ENCODE results near the gene DUSP3.

Gene DUSP3

GRCh38 chr17:43769426-43769825, 9.4 kb downstream of the DUSP3 start:
- DNase-seq (ENCODE audit: low read depth in 2 of 2, low spot score in 1 of 2) = no peak

DNA sequence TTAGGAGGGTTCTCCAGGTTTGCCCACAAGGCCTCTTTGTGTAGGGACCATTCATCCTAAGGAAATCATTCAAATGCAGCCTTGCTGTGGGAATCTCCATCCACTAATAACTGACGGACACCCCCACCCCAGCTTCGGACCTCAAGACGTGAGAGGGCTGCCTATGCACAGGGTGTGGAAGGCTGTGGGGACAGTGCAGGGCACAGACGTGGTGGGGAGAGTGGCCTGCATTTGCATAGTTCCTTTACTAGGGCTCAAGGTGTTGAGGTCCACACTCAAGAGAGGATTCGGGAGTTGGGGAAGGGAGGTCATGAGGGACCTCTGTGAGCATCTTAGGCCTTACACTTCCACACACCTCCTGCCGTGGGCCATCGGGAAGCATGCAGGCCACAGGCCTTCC, 9.8 kb downstream of the DUSP3 start:
- no peak for DNase-seq (ENCODE audit: low read depth in 2 of 2, low spot score in 1 of 2)

- DNase-seq (ENCODE audit: low read depth in 2 of 2, low spot score in 1 of 2) = no peak
These were observed 10.4 kb downstream of the DUSP3 start for GRCh38 chr17:43768382-43768781.

DNA sequence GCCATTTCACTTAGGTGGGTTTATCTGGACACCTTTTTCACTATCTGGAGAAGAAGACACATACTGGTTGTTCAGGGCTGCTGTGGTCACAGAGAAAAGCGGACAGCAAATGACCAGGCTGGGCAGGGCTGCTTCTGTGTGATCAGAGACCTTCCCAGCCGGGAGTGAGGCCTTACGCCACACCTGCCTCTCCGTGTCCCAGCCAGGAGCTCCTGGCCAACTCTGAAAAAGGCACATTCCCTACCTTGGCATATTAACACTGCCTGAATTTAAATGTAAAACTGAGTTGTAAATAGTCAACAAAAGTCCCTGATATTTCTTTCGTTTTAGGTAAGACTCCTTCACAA, 11.1 kb downstream of the DUSP3 start:
- DNase-seq (ENCODE audit: low read depth in 2 of 2, low spot score in 1 of 2) = no peak

DNA sequence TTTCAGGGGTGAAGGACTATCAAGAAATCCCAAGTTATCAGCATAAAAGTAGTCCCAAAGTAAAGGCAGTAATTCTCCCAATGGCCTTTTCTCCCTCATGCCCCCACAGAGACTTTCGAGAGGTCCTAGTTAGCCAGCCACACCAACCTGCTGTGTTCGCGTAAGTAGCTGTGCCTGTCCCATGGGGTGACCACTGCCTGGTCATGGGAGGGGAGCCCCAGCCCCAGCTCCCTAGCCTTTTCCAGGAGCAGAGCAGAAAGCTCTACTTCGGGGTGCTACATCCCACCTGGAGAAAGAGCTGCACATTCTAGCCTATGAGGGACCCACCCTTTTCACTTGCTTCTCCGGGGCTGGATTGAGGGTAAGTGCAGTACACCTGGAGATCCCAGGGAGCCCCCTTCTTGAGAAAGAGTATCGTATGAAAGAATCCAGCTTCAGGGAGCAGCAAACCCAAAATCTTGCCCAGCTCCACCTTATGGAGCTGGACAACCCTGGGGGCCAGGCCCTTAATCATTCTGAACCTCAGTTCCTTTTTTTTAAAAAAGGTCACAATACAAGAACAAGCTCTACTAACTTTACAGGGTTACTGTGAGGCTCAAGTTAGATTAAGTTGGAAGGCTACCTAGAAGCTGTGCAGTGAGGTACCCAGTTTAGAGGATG, 11.6 kb downstream of the DUSP3 start:
- no peak for DNase-seq (ENCODE audit: low read depth in 2 of 2, low spot score in 1 of 2)

DNA sequence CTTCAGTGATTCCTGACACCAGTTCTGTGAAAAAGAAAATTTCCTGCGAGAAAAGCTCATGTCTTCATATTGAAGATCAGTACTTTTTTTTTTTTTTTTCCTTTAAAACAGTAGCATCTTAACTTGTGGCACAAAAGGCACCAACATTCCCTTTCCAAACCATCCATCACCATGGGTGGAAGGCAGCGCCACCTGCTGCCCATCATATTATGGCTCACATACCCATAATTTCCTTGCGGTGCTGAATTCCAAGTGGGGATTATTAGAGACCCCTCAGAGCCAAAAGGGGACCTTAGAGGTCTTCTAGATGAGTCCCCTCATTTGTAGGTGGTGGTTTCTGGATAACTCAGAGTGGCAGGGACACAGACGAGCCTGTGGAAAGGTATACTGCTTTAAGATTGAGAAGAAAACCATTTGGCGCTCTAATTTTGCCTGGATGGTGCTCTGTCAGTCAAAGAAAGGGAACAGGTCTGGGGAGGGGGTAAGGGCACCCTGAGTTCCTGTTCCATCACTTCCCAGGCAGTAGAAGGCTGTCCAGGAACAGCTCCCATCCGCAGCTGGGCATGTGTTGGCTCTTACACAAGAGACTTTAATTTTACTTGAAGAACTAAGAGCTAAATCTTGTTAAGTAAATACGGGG, 12.2 kb downstream of the DUSP3 start:
- DNase-seq (ENCODE audit: low read depth in 2 of 2, low spot score in 1 of 2) = peak in 1 of 2 donors; percentile 14

GRCh38 chr17:43760254-43760852, 18.4 kb downstream of the DUSP3 start:
- DNase-seq (ENCODE audit: low read depth in 2 of 2, low spot score in 1 of 2) = peak; percentile 70 to 71

- no peak for DNase-seq (ENCODE audit: low read depth in 2 of 2, low spot score in 1 of 2)
These were observed 18.9 kb downstream of the DUSP3 start for GRCh38 chr17:43759836-43760235.

GRCh38 chr17:43758497-43759174, 20.1 kb downstream of the DUSP3 start, which contains the start of gene SOST:
SOST (minus strand) TSS chr17:43758791; CDS start chr17:43758741, 50 bp downstream.
- no peak for DNase-seq (ENCODE audit: low read depth in 2 of 2, low spot score in 1 of 2)

DNA sequence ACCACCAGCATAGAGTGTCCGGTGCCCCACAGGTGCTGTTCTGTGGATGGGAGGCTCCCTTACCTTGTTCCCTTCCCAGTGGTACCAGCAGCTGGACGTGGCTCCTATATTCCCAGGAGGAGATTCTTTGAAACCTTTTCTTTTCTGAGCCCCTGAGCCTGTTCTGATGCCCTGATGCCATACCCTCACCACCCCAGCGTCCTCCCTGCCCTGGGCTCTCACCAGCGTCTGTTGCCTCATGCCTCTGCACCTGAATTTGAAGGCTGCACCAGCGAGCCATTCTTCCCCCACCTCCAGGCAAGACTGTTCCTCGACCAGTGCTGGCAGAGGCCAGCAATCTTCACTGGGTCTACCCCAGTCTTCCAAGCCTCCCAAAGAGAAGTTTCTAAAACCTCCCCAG, 20.7 kb downstream of the DUSP3 start:
- DNase-seq (ENCODE audit: low read depth in 2 of 2, low spot score in 1 of 2) = no peak

- DNase-seq (ENCODE audit: low read depth in 2 of 2, low spot score in 1 of 2) = no peak
These were observed 21.6 kb downstream of the DUSP3 start for GRCh38 chr17:43757171-43757660.

- DNase-seq (ENCODE audit: low read depth in 2 of 2, low spot score in 1 of 2) = no peak
These were observed 22.6 kb downstream of the DUSP3 start for GRCh38 chr17:43756201-43756600.

DNA sequence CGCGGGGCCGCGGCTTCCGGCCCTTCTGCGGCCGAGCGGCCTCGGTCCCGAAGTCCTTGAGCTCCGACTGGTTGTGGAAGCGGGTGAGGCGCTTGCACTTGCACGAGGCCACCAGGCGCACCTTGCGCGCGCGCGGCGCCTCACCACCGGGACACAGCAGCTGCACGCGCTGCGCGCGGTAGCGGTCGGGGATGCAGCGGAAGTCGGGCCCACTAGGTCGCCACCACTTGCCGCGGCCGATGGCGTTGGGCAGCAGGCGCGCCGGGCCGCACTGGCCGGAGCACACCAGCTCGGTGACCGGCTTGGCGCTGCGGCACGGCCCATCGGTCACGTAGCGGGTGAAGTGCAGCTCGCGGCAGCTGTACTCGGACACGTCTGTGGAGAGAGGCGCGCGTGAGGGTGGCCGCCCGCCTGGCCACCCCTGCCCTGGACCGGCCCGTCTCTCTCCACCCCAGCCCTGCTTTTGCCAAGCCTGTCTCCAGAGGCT, 23.3 kb downstream of the DUSP3 start:
- no peak for DNase-seq (ENCODE audit: low read depth in 2 of 2, low spot score in 1 of 2)

GRCh38 chr17:43754947-43755346, 23.8 kb downstream of the DUSP3 start:
- DNase-seq (ENCODE audit: low read depth in 2 of 2, low spot score in 1 of 2) = no peak

DNA sequence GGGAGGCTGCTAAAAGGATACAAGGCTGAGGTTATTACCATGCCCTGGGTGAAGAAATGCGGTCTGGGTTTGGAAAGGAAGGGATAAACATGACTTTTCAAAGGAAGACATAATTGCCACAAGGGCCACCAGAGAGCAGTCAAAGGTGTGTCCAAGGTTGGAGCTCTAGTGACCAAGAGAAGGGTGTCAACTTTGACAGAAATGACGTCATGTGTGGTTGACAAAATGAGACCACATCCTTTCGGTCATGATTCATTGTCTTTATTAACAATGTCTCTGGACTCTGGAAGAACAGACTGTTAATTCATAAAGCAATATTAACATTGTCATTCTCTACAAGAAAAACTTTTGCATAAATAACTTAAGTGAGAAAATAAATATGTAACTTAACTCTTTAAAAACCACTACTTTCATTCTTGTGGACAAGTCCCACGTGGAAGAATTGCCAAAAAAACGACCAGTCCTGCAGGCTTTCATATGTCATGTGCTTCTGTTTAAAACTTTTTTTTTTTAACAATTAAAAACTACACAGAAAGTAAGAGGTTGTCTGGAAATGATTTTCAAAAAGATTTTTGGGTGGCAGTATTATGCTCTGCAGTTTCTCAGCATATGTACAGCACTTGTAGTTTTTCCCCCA, 25.2 kb downstream of the DUSP3 start:
- DNase-seq (ENCODE audit: low read depth in 2 of 2, low spot score in 1 of 2) = no peak

GRCh38 chr17:43750153-43750552, 28.6 kb downstream of the DUSP3 start:
- DNase-seq (ENCODE audit: low read depth in 2 of 2, low spot score in 1 of 2) = no peak

DNA sequence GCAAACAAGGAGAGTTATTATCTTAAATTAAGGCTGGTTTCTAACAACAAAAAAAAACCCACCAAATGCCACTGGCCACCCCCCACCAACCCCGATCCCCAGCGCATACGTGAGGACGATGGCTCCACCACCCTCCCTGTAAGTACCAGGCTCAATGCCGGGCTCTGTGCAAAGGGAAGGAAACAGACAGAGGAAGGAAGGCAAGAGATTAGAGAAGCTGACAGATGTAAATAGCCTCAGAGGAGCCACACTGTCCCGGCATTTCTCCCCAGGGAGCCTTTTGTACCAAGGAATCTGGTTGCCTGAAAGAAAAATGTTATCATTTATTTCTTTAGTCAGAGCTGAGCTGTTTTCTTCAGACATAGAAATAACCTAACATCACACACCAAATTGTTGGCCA, 33.2 kb downstream of the DUSP3 start:
- no peak for DNase-seq (ENCODE audit: low read depth in 2 of 2, low spot score in 1 of 2)

- no peak for DNase-seq (ENCODE audit: low read depth in 2 of 2, low spot score in 1 of 2)
These were observed 37.1 kb downstream of the DUSP3 start for GRCh38 chr17:43741636-43742035.

DNA sequence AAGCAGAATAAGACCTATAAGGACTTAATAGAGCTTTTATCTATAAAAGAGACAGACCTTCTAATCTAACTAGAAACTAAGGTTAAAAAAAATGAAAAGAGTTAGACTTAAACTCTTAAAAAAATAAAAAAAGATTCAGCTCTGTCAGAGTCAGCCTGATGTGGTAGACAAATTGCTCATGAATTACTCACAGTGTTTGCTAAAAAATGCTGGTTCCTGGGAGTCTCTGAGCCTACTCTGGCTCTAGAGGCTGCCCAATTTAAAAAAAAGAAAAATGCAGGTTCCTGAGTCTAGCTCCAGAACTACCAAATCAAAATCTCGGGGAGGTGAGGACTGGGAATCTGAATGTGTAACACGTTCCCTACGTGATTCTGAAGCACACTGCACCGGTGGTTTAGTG, 38.2 kb downstream of the DUSP3 start:
- no peak for DNase-seq (ENCODE audit: low read depth in 2 of 2, low spot score in 1 of 2)

DNA sequence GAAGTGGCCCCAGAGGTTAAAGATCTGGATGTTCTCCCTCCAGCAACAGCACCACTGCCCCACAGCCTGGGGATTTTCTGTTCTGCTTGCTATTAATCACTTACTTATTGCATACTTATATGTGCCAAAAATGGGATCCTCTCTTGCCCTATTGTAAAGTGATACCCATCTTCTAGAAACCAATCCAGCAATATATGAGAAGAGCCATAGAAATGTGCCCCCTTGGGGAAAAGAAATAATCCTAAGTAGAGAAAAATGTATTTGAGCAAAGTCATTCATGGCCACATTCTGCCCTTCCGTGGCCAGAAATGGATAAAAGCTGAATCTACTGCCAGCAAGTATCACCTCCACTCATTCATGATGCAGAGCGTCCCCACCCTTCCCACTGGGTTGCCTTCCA, 41.1 kb downstream of the DUSP3 start:
- DNase-seq (ENCODE audit: low read depth in 2 of 2, low spot score in 1 of 2) = no peak

DNA sequence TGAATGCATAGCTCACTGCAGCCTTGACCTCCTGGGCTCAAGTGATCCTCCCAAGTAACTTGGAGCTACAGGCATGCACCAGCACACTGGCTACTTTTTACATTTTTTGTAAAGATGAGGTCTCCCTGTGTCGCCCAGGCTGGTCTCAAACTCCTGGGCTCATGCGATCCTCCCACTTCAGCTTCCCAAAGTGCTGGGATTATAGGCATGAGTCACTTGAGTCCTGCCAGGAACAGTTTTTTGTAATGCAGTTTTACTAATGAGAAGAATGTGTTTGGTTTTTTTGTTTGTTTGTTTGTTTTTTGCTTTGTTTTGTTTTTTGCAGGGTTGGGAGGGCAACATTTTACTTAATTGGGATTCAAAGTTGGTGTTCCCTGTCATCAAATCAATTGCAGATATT, 42.4 kb downstream of the DUSP3 start:
- DNase-seq (ENCODE audit: low read depth in 2 of 2, low spot score in 1 of 2) = no peak

Measured in stimulated activated CD8-positive, alpha-beta memory T cell treated with anti-CD3 and anti-CD28 coated beads, Interleukin-4, amount 100 ng/mL, for 1 hour (primary cell).